Lower leg skin (tissue), 4 donors: ENCODE data around the gene KDM6A. TPM values are rescaled to one million over a fixed set of nuclear protein-coding genes. Genes with fewer than 3 reads are reported as not detected.
"Not testable (repeated sequence)": the region's sequence is repeated elsewhere in the genome, so short reads cannot be mapped to it uniquely, and the experiment has no call there.

Source experiments
- DNase-seq, 2 donors: peaks; one replicate each; pipeline ENCODE4 v3.0.0-alpha.2; 2019; ENCODE audit warnings: low spot score in 2 of 2
- H3K4me3 ChIP-seq: fragments of 200-600 bp; sonication (generic); 2 replicates; pipeline ENCODE4 v1.5.1; 2017; ENCODE audit warnings: mild to moderate bottlenecking, low read depth; ENCODE audit not compliant: poor library complexity, severe bottlenecking
- POLR2A ChIP-seq, 2 donors: fragments of 450-650 bp; IDR thresholded peaks; one replicate each; pipeline ENCODE4 v1.6.1; 2016 to 2017; ENCODE audit warnings: antibody characterized with exemption in 2 of 2, mild to moderate bottlenecking in 1 of 2, moderate library complexity in 1 of 2
- WGBS, 2 donors: methylation state at CpG; one replicate each; pipeline ENCODE4 v1.1.5; 2018; 5-methylcytosine and 5-hydroxymethylcytosine counted together
- intact Hi-C: fragments of 100-400 bp; cut with DNase I; formaldehyde crosslinking; loops from one replicate; pipeline ENCODE4 v1.15.0; 2023; ENCODE audit warnings: low total_unique reads
- total RNA-seq, 4 donors: library from RNA; depleted of rRNA; stranded (reverse); fragments of >200 nt; gene quantifications; one replicate each; pipeline ENCODE4 v1.1.0, GENCODE V29; 2016
- TF ChIP-seq, protein P1 (sequence below), 3 donors: fragments of 450-650 bp; IDR thresholded peaks; one replicate each; pipeline ENCODE4 v1.5.1; 2016; ENCODE audit warnings: antibody characterized with exemption in 3 of 3, mild to moderate bottlenecking in 3 of 3, moderate library complexity in 2 of 3

The KDM6A gene
- total RNA-seq, 4 donors from 2014 or later: 30.3 to 88.2 (median 43.7) TPM

DNA sequence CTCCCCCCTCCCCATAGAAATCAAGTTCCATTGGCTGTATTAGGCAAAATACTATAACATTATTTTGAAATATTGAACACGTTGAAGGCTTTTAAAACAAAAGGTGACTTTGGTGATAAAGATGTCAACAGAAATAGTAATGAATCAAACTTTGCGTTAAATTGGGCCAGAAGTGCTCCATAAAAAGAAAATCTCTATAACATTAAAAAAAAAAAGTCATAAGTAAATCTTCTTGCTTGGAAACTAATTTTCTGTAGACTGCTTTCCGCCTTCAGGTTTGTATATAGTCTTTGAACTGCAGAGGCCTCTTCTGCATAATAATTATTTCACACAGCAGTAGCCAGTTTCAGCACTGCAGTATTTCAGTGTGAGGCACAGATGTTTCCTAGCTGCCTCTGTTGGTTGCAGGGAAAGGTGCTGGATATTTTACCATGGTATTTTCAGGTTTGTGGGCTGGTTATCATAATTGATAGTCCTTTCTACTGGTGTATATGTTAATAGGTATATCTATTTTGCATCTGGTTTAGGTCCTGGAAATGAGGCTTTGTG lies 158.9 kb downstream of the KDM6A start:
- DNase-seq: no peak
- intact Hi-C loops: no loop called here
- WGBS, 2 donors: 68 to 82% methylated on average over 3 of the region's 3 CpGs
- no peak overlapping the region for H3K4me3 ChIP-seq
- no peak for TF ChIP-seq POLR2A (IDR thresholded peaks at IDR 0.05)
- TF ChIP-seq, protein P1, sequence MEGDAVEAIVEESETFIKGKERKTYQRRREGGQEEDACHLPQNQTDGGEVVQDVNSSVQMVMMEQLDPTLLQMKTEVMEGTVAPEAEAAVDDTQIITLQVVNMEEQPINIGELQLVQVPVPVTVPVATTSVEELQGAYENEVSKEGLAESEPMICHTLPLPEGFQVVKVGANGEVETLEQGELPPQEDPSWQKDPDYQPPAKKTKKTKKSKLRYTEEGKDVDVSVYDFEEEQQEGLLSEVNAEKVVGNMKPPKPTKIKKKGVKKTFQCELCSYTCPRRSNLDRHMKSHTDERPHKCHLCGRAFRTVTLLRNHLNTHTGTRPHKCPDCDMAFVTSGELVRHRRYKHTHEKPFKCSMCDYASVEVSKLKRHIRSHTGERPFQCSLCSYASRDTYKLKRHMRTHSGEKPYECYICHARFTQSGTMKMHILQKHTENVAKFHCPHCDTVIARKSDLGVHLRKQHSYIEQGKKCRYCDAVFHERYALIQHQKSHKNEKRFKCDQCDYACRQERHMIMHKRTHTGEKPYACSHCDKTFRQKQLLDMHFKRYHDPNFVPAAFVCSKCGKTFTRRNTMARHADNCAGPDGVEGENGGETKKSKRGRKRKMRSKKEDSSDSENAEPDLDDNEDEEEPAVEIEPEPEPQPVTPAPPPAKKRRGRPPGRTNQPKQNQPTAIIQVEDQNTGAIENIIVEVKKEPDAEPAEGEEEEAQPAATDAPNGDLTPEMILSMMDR (IDR thresholded peaks at IDR 0.05): no peak

DNA sequence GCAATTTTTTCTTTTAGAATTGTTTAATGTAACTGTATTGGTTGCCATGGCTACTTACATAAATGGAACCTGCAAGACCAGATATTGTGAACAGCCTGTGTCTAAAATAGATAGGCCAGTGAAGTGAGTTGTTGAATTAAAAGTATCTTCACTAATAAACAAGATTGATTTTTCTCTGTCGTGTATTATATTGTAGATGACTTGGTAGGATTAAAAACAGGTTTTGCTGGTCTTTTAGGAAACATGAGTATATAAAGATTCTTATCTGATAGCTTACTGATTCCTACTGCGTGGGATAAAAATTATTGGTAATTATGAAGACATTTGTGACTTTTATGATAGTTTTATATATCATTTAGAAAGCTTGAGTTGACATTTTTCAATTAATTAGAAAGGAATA lies 162.1 kb downstream of the KDM6A start:
- 47 to 49% methylated on average over 2 of the region's 2 CpGs for WGBS, 2 donors
- DNase-seq: no peak
- intact Hi-C loops: no loop called here
- no peak for TF ChIP-seq POLR2A (IDR thresholded peaks at IDR 0.05)
- TF ChIP-seq, protein P1 (IDR thresholded peaks at IDR 0.05): no peak
- H3K4me3 ChIP-seq: no peak overlapping the region

DNA sequence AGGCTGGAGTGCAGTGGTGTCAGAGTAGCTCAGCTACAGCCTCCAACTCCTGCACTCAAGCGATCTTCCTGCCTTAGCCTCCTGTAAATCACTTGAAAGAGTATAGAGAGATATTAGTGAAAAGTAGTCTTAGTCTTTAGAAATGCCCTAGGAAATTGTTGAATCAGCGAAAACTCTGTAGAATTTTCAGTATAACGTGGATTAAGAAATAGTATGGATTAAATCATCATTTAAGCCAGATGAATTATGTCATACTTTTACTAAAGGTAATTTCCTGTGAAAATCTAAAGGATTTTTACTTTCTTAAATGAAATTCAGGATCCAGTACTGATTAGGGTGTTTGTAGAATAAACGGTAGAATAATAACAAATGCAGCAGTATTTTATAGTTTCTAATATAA lies 163.2 kb downstream of the KDM6A start:
- intact Hi-C loops: no loop called here
- WGBS, 2 donors: 94 to 99% methylated on average over 4 of the region's 4 CpGs
- TF ChIP-seq POLR2A (IDR thresholded peaks at IDR 0.05): no peak
- TF ChIP-seq, protein P1 (IDR thresholded peaks at IDR 0.05): no peak
- no peak for DNase-seq
- H3K4me3 ChIP-seq: no peak overlapping the region

DNA sequence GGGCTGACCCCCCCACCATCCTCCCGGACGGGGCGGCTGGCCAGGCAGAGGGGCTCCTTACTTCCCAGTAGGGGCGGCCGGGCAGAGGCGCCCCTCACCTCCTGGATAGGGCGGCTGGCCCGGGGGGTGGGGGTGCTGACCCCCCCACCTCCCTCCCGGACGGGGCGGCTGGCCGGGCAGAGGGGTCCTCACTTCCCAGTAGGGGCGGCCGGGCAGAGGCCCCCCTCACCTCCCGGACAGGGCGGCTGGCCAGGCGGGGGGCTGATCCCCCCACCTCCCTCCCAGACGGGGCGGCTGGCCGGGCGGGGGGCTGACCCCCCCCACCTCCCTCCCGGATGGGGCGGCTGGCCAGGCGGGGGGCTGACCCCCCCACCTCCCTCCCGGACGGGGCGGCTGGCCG lies 167.1 kb downstream of the KDM6A start:
- DNase-seq, intact Hi-C loops, H3K4me3 ChIP-seq: not testable (repeated sequence)
- WGBS, 2 donors: no CpG with 5 or more reads among the region's 28 CpGs

DNA sequence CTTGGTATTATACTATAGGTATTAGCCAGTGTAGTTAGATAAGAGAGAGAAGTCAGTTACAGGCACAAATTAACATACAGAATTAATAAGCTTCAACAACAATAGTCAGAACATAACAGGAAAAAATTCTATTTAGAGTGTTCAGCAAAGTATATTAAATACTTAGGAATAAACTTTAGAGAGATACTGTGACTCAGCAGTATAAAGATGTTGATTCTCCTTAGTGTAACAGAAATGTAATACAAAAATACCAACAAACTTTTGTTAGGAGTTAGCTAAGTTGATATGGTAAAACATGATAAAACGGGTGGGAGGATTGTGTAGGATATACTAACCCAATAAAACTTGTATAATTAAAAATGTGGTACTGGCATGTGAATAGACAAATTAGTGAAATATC lies 173.4 kb downstream of the KDM6A start:
- no peak overlapping the region for H3K4me3 ChIP-seq
- intact Hi-C loops: no loop called here
- TF ChIP-seq, protein P1 (IDR thresholded peaks at IDR 0.05): no peak
- no peak for TF ChIP-seq POLR2A (IDR thresholded peaks at IDR 0.05)
- DNase-seq: no peak
- 91 to 92% methylated on average over 1 of the region's 1 CpG for WGBS, 2 donors

DNA sequence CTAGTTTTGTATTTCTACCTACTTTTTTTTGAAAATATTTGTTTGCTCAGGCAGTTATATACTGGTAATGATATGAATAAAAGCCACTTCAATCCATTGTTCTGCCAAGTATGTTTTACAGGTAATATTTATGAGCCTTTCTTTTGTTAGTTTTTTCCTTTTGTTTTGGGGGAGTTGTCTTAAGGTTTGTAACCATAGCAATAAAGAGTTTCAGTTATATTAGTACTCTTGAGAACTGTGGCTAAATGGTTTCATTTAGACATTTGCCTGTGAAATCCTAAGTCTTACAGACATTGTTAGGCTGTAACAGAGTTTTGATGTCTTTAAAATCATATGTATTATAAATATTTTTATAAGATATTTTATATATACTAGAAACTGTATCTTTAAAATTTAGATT lies 177.6 kb downstream of the KDM6A start:
- TF ChIP-seq, protein P1 (IDR thresholded peaks at IDR 0.05): no peak
- no peak for TF ChIP-seq POLR2A (IDR thresholded peaks at IDR 0.05)
- no peak for DNase-seq
- H3K4me3 ChIP-seq: no peak overlapping the region
- intact Hi-C loops: no loop called here
